SK-N-SH treated with all-trans-retinoic acid at 6 μM for 48 hours (cell line): ENCODE data around the gene NRXN2.

Source experiments
- ATAC-seq: fragments of 200-7000 bp; cut with Tn5 transposase; 3 replicates; pipeline ENCODE4 v1.9.1; 2020; ENCODE audit warnings: mild to moderate bottlenecking, moderate library complexity
- ARNTL ChIP-seq: fragments of 450-650 bp; formaldehyde crosslinking; IDR thresholded peaks from 2 replicates; pipeline ENCODE4 v1.5.0; 2020; ENCODE audit warnings: low read depth, mild to moderate bottlenecking, moderate library complexity, borderline replicate concordance
- BACH2 ChIP-seq: fragments of 250-450 bp; sonication (Bioruptor Pico); IDR thresholded peaks from 2 replicates; pipeline ENCODE4 v1.9.0; 2021; ENCODE audit warnings: mild to moderate bottlenecking, borderline replicate concordance
- CREB5 ChIP-seq: fragments of 250-450 bp; sonication (Bioruptor Pico); IDR thresholded peaks from 2 replicates; pipeline ENCODE4 v1.5.1; 2020; ENCODE audit warnings: low read depth, mild to moderate bottlenecking, moderate library complexity
- CSDC2 ChIP-seq: fragments of 250-450 bp; sonication (Bioruptor Pico); IDR thresholded peaks from 2 replicates; pipeline ENCODE4 v1.5.0; 2020; ENCODE audit warnings: mild to moderate bottlenecking, moderate library complexity
- CSRNP3 ChIP-seq: fragments of 250-450 bp; sonication (Bioruptor Pico); IDR thresholded peaks from 2 replicates; pipeline ENCODE4 v1.5.1; 2021; ENCODE audit warnings: mild to moderate bottlenecking, moderate library complexity
- ESRRG ChIP-seq: fragments of 250-450 bp; sonication (Bioruptor Pico); IDR thresholded peaks from 2 replicates; pipeline ENCODE4 v1.6.1; 2021; ENCODE audit warnings: mild to moderate bottlenecking
- GLIS3 ChIP-seq: fragments of 250-450 bp; sonication (Bioruptor Pico); IDR thresholded peaks from 2 replicates; pipeline ENCODE4 v1.5.0; 2020; ENCODE audit warnings: mild to moderate bottlenecking, moderate library complexity
- ISL1 ChIP-seq: fragments of 250-450 bp; sonication (Bioruptor Pico); IDR thresholded peaks from 2 replicates; pipeline ENCODE4 v2.1.2; 2022; ENCODE audit warnings: mild to moderate bottlenecking, moderate library complexity
- OSR1 ChIP-seq: fragments of 250-450 bp; sonication (Bioruptor Pico); IDR thresholded peaks from 2 replicates; pipeline ENCODE4 v1.8.0; 2022; ENCODE audit warnings: moderate library complexity, mild to moderate bottlenecking, inconsistent platforms
- PPARA ChIP-seq: fragments of 250-450 bp; sonication (Bioruptor Pico); IDR thresholded peaks from 2 replicates; pipeline ENCODE4 v1.5.0; 2020; ENCODE audit warnings: mild to moderate bottlenecking, borderline replicate concordance
- RARB ChIP-seq: fragments of 250-450 bp; sonication (Bioruptor Pico); IDR thresholded peaks from 2 replicates; pipeline ENCODE4 v1.8.0; 2021; ENCODE audit warnings: mild to moderate bottlenecking, moderate library complexity
- TCF4 ChIP-seq: fragments of 250-450 bp; sonication (Bioruptor Pico); IDR thresholded peaks from 2 replicates; pipeline ENCODE4 v1.8.0; 2021; ENCODE audit warnings: mild to moderate bottlenecking, moderate library complexity, borderline replicate concordance
- TOX ChIP-seq: fragments of 250-450 bp; sonication (Bioruptor Pico); IDR thresholded peaks from 2 replicates; pipeline ENCODE4 v1.8.0; 2021; ENCODE audit warnings: mild to moderate bottlenecking, moderate library complexity, borderline replicate concordance
- ZC3H10 ChIP-seq: fragments of 250-450 bp; sonication (Bioruptor Pico); IDR thresholded peaks from 2 replicates; pipeline ENCODE4 v1.5.1; 2021; ENCODE audit warnings: mild to moderate bottlenecking, moderate library complexity
- ZFP3 ChIP-seq: fragments of 250-450 bp; sonication (Bioruptor Pico); IDR thresholded peaks from 2 replicates; pipeline ENCODE4 v1.5.0; 2020; ENCODE audit warnings: mild to moderate bottlenecking, moderate library complexity
- ZFP30 ChIP-seq: fragments of 450-650 bp; formaldehyde crosslinking; IDR thresholded peaks from 2 replicates; pipeline ENCODE4 v1.5.0; 2022; ENCODE audit warnings: mild to moderate bottlenecking, moderate library complexity
- ZNF565 ChIP-seq: fragments of 450-650 bp; formaldehyde crosslinking; conservative IDR thresholded peaks from 2 replicates; pipeline ENCODE4 v1.5.0; 2020; ENCODE audit warnings: low read depth, mild to moderate bottlenecking, moderate library complexity
- ZNF70 ChIP-seq: fragments of 450-650 bp; formaldehyde crosslinking; IDR thresholded peaks from 2 replicates; pipeline ENCODE4 v1.5.0; 2020; ENCODE audit warnings: mild to moderate bottlenecking, moderate library complexity
- ZNF8 ChIP-seq: fragments of 450-650 bp; formaldehyde crosslinking; IDR thresholded peaks from 2 replicates; pipeline ENCODE4 v1.5.0; 2020; ENCODE audit warnings: mild to moderate bottlenecking, moderate library complexity
- TF ChIP-seq, protein P1 (sequence below): fragments of 250-450 bp; sonication (Bioruptor Pico); IDR thresholded peaks from 2 replicates; pipeline ENCODE4 v1.8.0; 2020; ENCODE audit warnings: mild to moderate bottlenecking, moderate library complexity, borderline replicate concordance

NRXN2 gene

GRCh38 chr11:64568584-64569140, 154.3 kb downstream of the NRXN2 start:
- TF ChIP-seq CREB5 = no peak
- TF ChIP-seq, protein P1, sequence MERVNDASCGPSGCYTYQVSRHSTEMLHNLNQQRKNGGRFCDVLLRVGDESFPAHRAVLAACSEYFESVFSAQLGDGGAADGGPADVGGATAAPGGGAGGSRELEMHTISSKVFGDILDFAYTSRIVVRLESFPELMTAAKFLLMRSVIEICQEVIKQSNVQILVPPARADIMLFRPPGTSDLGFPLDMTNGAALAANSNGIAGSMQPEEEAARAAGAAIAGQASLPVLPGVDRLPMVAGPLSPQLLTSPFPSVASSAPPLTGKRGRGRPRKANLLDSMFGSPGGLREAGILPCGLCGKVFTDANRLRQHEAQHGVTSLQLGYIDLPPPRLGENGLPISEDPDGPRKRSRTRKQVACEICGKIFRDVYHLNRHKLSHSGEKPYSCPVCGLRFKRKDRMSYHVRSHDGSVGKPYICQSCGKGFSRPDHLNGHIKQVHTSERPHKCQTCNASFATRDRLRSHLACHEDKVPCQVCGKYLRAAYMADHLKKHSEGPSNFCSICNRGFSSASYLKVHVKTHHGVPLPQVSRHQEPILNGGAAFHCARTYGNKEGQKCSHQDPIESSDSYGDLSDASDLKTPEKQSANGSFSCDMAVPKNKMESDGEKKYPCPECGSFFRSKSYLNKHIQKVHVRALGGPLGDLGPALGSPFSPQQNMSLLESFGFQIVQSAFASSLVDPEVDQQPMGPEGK (CRISPR knock-in tag) = no peak
- no peak for TF ChIP-seq CSDC2 (CRISPR knock-in tag)
- TF ChIP-seq ZC3H10 = no peak
- no peak for TF ChIP-seq TCF4
- TF ChIP-seq ARNTL (CRISPR knock-in tag) = no peak
- no peak for TF ChIP-seq ZNF8 (CRISPR knock-in tag)
- TF ChIP-seq ZFP30 (CRISPR knock-in tag) = no peak
- TF ChIP-seq CSRNP3 (CRISPR knock-in tag) = no peak
- no peak for TF ChIP-seq PPARA
- TF ChIP-seq RARB (CRISPR knock-in tag) = no peak
- no peak for TF ChIP-seq ZFP3 (CRISPR knock-in tag)
- TF ChIP-seq TOX (CRISPR knock-in tag) = no peak
- TF ChIP-seq GLIS3 (CRISPR knock-in tag) = no peak
- no peak for TF ChIP-seq ZNF565 (CRISPR knock-in tag)
- no peak for ATAC-seq

DNA sequence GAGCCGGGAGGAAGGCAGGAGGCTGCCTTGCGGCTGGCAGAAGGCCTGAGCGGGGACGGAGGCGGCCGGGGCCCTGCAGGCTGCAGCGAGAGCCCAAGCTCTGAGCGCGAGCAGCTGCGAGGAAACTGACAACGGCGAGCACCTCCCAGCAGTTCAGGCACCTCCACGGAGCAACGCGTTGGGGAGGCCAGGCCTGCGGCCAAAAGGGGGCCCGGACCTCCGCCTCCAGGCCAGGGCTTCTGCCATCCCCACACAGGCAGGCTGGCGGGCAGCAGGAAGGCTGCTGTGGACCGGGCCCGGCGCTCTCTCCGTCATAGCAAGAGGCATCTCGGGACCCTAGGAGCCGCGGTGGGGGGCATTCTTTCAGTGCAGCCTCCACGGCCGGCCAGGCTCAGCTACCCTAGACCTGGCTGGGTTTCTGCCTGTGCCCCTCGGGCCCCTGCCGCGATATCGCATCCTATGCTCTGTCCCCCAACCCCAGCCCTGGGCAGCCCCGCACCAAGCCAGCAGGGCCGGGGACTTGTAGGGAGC, 154.9 kb downstream of the NRXN2 start:
- TF ChIP-seq, protein P1 (CRISPR knock-in tag) = no peak
- no peak for TF ChIP-seq RARB (CRISPR knock-in tag)
- no peak for ATAC-seq

- ATAC-seq = peak; percentile 33
- TF ChIP-seq ZNF70 (CRISPR knock-in tag) = no peak
- no peak for TF ChIP-seq ESRRG
- TF ChIP-seq ARNTL (CRISPR knock-in tag) = no peak
- TF ChIP-seq BACH2 (CRISPR knock-in tag) = no peak
- no peak for TF ChIP-seq PPARA
- TF ChIP-seq CSDC2 (CRISPR knock-in tag) = no peak
- TF ChIP-seq, protein P1 (CRISPR knock-in tag) = no peak
- TF ChIP-seq GLIS3 (CRISPR knock-in tag) = no peak
- TF ChIP-seq CSRNP3 (CRISPR knock-in tag) = no peak
- no peak for TF ChIP-seq OSR1
- TF ChIP-seq ZC3H10 = no peak
- no peak for TF ChIP-seq ZNF565 (CRISPR knock-in tag)
- no peak for TF ChIP-seq CREB5
- TF ChIP-seq TCF4 = no peak
- no peak for TF ChIP-seq ZFP30 (CRISPR knock-in tag)
- TF ChIP-seq ISL1 = no peak
Measured at GRCh38 chr11:64566915-64567891, 155.8 kb downstream of the NRXN2 start.
